Neural cell (in vitro differentiated cells): ENCODE measurements around the gene CBFA2T3. TPM values are rescaled to one million over a fixed set of nuclear protein-coding genes. Genes with fewer than 3 reads are reported as not detected.

Experiments used
- H2AFZ ChIP-seq: fragments of 200-600, 300-800 bp; sonication (generic), shearing (Covaris generic); 2 replicates; pipeline ENCODE4 v1.6.0; 2014; ENCODE audit warnings: low read depth, mild to moderate bottlenecking, antibody characterized with exemption, low read length, moderate library complexity
- H3F3A ChIP-seq: fragments of 200-600 bp; shearing (Covaris generic); 2 replicates; pipeline ENCODE4 v1.6.1; 2016; ENCODE audit warnings: mild to moderate bottlenecking, moderate library complexity, mixed read lengths, antibody characterized with exemption, low read length; ENCODE audit not compliant: insufficient read depth, poor library complexity, severe bottlenecking
- H3K27ac ChIP-seq: fragments of 200-600, 300-800 bp; sonication (generic), shearing (Covaris generic); 2 replicates; pipeline ENCODE4 v1.5.1; 2014; ENCODE audit warnings: mild to moderate bottlenecking, low read length, moderate library complexity
- H3K27me3 ChIP-seq: fragments of 300-800, 200-600 bp; sonication (generic), shearing (Covaris generic); 2 replicates; pipeline ENCODE4 v1.6.0; 2014; ENCODE audit warnings: mild to moderate bottlenecking, low read depth, low read length, moderate library complexity; ENCODE audit not compliant: insufficient read depth
- H3K36me3 ChIP-seq: fragments of 300-800, 200-600 bp; sonication (generic), shearing (Covaris generic); 2 replicates; pipeline ENCODE4 v1.5.1; 2014; ENCODE audit warnings: mild to moderate bottlenecking, antibody characterized with exemption, low read length, moderate library complexity; ENCODE audit not compliant: insufficient read depth
- H3K4me2 ChIP-seq: fragments of 300-800, 200-600 bp; sonication (generic), shearing (Covaris generic); 2 replicates; pipeline ENCODE4 v1.6.0; 2014; ENCODE audit warnings: mild to moderate bottlenecking, low read length
- H3K4me3 ChIP-seq: fragments of 300-800, 200-600 bp; sonication (generic), shearing (Covaris generic); 2 replicates; pipeline ENCODE4 v1.5.1; 2014; ENCODE audit warnings: mild to moderate bottlenecking, low read length, moderate library complexity
- H3K79me2 ChIP-seq: fragments of 200-600 bp; shearing (Covaris generic); replicated peaks from 2 replicates; pipeline ENCODE4 v1.6.0; 2014; ENCODE audit warnings: mild to moderate bottlenecking, low read length, moderate library complexity; ENCODE audit not compliant: insufficient read depth
- H3K9ac ChIP-seq: fragments of 300-800, 200-600 bp; sonication (generic), shearing (Covaris generic); 2 replicates; pipeline ENCODE4 v1.6.1; 2016; ENCODE audit warnings: mild to moderate bottlenecking, low read length, mixed read lengths
- H3K9me2 ChIP-seq: fragments of 200-600 bp; shearing (Covaris generic); 2 replicates; pipeline ENCODE4 v1.6.1; 2016; ENCODE audit warnings: mild to moderate bottlenecking, low read length, mixed read lengths; ENCODE audit not compliant: insufficient read depth
- H3K9me3 ChIP-seq: fragments of 200-600, 300-800 bp; sonication (generic), shearing (Covaris generic); 2 replicates; pipeline ENCODE4 v1.6.1; 2016; ENCODE audit warnings: mild to moderate bottlenecking, mixed run types, low read length, moderate library complexity, mixed read lengths
- H4K20me1 ChIP-seq: fragments of 200-600 bp; shearing (Covaris generic); 2 replicates; pipeline ENCODE4 v1.6.1; 2016; ENCODE audit warnings: mild to moderate bottlenecking, mixed run types; ENCODE audit not compliant: insufficient read depth
- EP300 ChIP-seq: fragments of 450-650 bp; conservative IDR thresholded peaks from 2 replicates; pipeline ENCODE4 v1.6.1; 2014; ENCODE audit warnings: antibody characterized with exemption, mild to moderate bottlenecking, moderate library complexity; ENCODE audit not compliant: poor library complexity, severe bottlenecking
- EZH2 ChIP-seq: fragments of 200-600, 300-800 bp; shearing (Covaris generic), sonication (generic); IDR thresholded peaks from 2 replicates; pipeline ENCODE4 v1.6.1; 2014; ENCODE audit warnings: antibody characterized with exemption, low read length, borderline replicate concordance, mild to moderate bottlenecking; ENCODE audit not compliant: insufficient read depth, poor library complexity, severe bottlenecking
- MXI1 ChIP-seq: fragments of 450-650 bp; conservative IDR thresholded peaks from 2 replicates; pipeline ENCODE4 v1.6.1; 2014; ENCODE audit warnings: antibody characterized with exemption, mild to moderate bottlenecking; ENCODE audit not compliant: poor library complexity, severe bottlenecking
- POLR2AphosphoS5 ChIP-seq: IDR thresholded peaks from 2 replicates; pipeline ENCODE4 v1.6.1; 2012
- RAD21 ChIP-seq: fragments of 450-650 bp; conservative IDR thresholded peaks from 2 replicates; pipeline ENCODE4 v1.6.1; 2014; ENCODE audit warnings: antibody characterized with exemption, mild to moderate bottlenecking, moderate library complexity
- SMC3 ChIP-seq: fragments of 450-650 bp; conservative IDR thresholded peaks from 2 replicates; pipeline ENCODE4 v1.6.1; 2014; ENCODE audit warnings: antibody characterized with exemption, mild to moderate bottlenecking, moderate library complexity; ENCODE audit not compliant: poor library complexity
- TAF1 ChIP-seq: IDR thresholded peaks from 2 replicates; pipeline ENCODE4 v1.6.1; 2012; ENCODE audit warnings: low read depth
- polyA plus RNA-seq: library from polyadenylated mRNA; depleted of rRNA; stranded (reverse); fragments of >200 nt; gene quantifications from 2 replicates; pipeline ENCODE4 v1.2.3, GENCODE V29; 2014
- TF ChIP-seq, protein P1 (sequence below): fragments of 450-650 bp; IDR thresholded peaks from 2 replicates; pipeline ENCODE4 v1.5.1; 2014; ENCODE audit warnings: antibody characterized with exemption, mild to moderate bottlenecking, moderate library complexity; ENCODE audit not compliant: poor library complexity, severe bottlenecking
- TF ChIP-seq, protein P2 (sequence below): IDR thresholded peaks from 2 replicates; pipeline ENCODE4 v1.6.1; 2012; ENCODE audit warnings: borderline replicate concordance

The CBFA2T3 gene
- polyA plus RNA-seq, 1 donor from 2014 or later: 2.1 TPM

DNA sequence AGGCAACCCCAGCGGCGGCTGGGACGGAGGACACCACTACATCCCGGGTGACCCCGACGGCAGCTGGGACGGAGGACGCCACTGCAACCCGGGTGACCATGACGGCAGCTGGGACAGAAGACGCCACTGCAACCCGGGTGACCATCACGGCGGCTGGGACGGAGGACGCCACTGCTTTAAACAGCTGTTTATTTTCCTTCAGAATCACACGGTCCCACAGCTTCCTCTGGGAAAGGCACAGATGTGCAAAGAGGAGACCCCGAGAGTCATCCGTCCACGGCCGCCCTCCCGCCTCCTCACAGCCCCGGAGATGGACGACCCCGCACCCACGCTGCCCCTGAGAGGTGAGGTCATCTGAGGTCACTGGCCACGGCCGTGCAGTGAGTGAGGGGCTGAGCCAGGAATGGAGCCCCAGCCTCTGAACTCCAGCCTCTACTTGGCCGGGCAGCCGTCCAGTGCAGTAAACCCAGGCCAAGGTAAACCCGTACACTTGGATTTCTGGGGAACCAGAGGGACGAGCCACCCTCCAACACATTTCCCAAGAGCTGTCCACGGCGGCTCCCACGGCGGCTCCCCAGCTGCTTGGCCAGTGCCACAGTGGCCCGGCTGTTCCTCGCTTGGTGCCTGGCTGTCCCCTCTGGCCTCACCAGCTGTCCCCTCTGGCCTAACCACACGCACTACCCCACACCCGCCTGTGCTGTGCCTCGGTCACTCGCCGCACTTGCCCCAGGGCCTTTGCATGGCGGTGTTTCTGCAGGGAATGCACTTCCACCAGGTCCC is 67.4 kb downstream of the CBFA2T3 start:
- Histone ChIP-seq H3K27me3 (no peaks in the 10 kb centered on the region), H4K20me1 (no peaks in the 10 kb centered on the region), H3K4me2 (no peak overlapping the region), H3K9ac (no peak overlapping the region), H3F3A (no peaks in the 10 kb centered on the region), H3K4me3 (no peak overlapping the region), H2AFZ (no peak overlapping the region), H3K9me2 (no peaks in the 10 kb centered on the region), H3K27ac (no peak overlapping the region), H3K36me3 (no peaks in the 10 kb centered on the region), H3K9me3 (no peaks in the 10 kb centered on the region), H3K79me2 (no peaks in the 10 kb centered on the region)
- TF ChIP-seq, protein P1, sequence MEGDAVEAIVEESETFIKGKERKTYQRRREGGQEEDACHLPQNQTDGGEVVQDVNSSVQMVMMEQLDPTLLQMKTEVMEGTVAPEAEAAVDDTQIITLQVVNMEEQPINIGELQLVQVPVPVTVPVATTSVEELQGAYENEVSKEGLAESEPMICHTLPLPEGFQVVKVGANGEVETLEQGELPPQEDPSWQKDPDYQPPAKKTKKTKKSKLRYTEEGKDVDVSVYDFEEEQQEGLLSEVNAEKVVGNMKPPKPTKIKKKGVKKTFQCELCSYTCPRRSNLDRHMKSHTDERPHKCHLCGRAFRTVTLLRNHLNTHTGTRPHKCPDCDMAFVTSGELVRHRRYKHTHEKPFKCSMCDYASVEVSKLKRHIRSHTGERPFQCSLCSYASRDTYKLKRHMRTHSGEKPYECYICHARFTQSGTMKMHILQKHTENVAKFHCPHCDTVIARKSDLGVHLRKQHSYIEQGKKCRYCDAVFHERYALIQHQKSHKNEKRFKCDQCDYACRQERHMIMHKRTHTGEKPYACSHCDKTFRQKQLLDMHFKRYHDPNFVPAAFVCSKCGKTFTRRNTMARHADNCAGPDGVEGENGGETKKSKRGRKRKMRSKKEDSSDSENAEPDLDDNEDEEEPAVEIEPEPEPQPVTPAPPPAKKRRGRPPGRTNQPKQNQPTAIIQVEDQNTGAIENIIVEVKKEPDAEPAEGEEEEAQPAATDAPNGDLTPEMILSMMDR: no peak
- TF ChIP-seq MXI1 (no peak), SMC3 (no peak), EP300 (no peak), RAD21 (no peak), TAF1 (no peak), EZH2 (no peak)
- TF ChIP-seq, protein P2, sequence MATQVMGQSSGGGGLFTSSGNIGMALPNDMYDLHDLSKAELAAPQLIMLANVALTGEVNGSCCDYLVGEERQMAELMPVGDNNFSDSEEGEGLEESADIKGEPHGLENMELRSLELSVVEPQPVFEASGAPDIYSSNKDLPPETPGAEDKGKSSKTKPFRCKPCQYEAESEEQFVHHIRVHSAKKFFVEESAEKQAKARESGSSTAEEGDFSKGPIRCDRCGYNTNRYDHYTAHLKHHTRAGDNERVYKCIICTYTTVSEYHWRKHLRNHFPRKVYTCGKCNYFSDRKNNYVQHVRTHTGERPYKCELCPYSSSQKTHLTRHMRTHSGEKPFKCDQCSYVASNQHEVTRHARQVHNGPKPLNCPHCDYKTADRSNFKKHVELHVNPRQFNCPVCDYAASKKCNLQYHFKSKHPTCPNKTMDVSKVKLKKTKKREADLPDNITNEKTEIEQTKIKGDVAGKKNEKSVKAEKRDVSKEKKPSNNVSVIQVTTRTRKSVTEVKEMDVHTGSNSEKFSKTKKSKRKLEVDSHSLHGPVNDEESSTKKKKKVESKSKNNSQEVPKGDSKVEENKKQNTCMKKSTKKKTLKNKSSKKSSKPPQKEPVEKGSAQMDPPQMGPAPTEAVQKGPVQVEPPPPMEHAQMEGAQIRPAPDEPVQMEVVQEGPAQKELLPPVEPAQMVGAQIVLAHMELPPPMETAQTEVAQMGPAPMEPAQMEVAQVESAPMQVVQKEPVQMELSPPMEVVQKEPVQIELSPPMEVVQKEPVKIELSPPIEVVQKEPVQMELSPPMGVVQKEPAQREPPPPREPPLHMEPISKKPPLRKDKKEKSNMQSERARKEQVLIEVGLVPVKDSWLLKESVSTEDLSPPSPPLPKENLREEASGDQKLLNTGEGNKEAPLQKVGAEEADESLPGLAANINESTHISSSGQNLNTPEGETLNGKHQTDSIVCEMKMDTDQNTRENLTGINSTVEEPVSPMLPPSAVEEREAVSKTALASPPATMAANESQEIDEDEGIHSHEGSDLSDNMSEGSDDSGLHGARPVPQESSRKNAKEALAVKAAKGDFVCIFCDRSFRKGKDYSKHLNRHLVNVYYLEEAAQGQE: no peak

DNA sequence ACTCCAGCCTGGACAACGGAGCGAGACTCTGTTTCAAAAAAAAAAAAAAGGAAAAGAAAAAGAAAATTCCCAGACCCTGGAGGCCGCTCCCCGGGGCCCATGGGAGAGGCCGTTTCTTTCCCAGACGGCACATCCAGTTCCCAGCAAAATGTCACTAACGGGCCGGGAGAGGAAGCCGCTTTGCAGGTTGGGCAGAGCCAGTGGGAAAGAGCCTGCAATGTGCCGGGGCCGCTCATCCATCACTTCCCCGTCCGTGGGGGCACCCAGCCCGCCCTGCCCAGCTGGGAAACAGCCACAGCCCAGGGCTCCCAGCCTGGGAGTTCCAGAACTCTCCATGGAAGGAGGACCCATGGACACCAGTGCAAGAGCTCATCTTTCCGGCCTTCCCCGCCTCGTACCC is 68.7 kb downstream of the CBFA2T3 start:
- H3F3A ChIP-seq: no peaks in the 10 kb centered on the region
- no peak overlapping the region for H3K27ac ChIP-seq
- no peaks in the 10 kb centered on the region for H3K9me2 ChIP-seq
- no peak overlapping the region for H2AFZ ChIP-seq
- H4K20me1 ChIP-seq: no peaks in the 10 kb centered on the region
- no peaks in the 10 kb centered on the region for H3K9me3 ChIP-seq
- no peak overlapping the region for H3K4me3 ChIP-seq
- no peak overlapping the region for H3K9ac ChIP-seq
- H3K4me2 ChIP-seq: no peak overlapping the region
- no peaks in the 10 kb centered on the region for H3K79me2 ChIP-seq
- no peaks in the 10 kb centered on the region for H3K27me3 ChIP-seq
- H3K36me3 ChIP-seq: no peaks in the 10 kb centered on the region
- TF ChIP-seq POLR2AphosphoS5: no peak
- TF ChIP-seq, protein P1: no peak
- no peak for TF ChIP-seq EP300
- TF ChIP-seq MXI1: no peak
- no peak for TF ChIP-seq SMC3
- TF ChIP-seq TAF1: no peak
- TF ChIP-seq, protein P2: no peak
- no peak for TF ChIP-seq RAD21
- TF ChIP-seq EZH2: no peak
